Endodermal cell (in vitro differentiated cells): ENCODE measurements around the gene DCLK1. TPM values are rescaled to one million over a fixed set of nuclear protein-coding genes. Genes with fewer than 3 reads are reported as not detected.

Source experiments
- DNase-seq: peaks from one replicate; pipeline ENCODE4 v3.0.0-alpha.2; 2017
- H3K27ac ChIP-seq: 2 replicates; pipeline ENCODE4 v1.5.1; 2013; ENCODE audit warnings: mild to moderate bottlenecking, low read depth, low read length, moderate library complexity
- H3K27me3 ChIP-seq: 2 replicates; pipeline ENCODE4 v1.6.1; 2013; ENCODE audit warnings: mild to moderate bottlenecking, low read length, moderate library complexity; ENCODE audit not compliant: insufficient read depth, control insufficient read depth, poor library complexity, severe bottlenecking
- H3K36me3 ChIP-seq: 2 replicates; pipeline ENCODE4 v1.7.0; 2013; ENCODE audit warnings: mild to moderate bottlenecking, low read length, moderate library complexity; ENCODE audit not compliant: control insufficient read depth, insufficient read depth
- H3K4me1 ChIP-seq: one replicate; pipeline ENCODE4 v1.7.0; 2013; ENCODE audit warnings: low read length; ENCODE audit not compliant: control insufficient read depth, insufficient read depth
- H3K4me3 ChIP-seq: 2 replicates; pipeline ENCODE4 v1.5.1; 2013; ENCODE audit warnings: mild to moderate bottlenecking, low read length, moderate library complexity
- H3K9ac ChIP-seq: 2 replicates; pipeline ENCODE4 v1.6.1; 2013; ENCODE audit warnings: mild to moderate bottlenecking, low read length, moderate library complexity; ENCODE audit not compliant: poor library complexity, severe bottlenecking; ENCODE audit errors: extremely low read depth
- H3K9me3 ChIP-seq: 2 replicates; pipeline ENCODE4 v1.6.1; 2013; ENCODE audit warnings: mild to moderate bottlenecking, low read length, moderate library complexity; ENCODE audit not compliant: control insufficient read depth
- H3K27ac Mint-ChIP-seq: 2 replicates; pipeline ENCODE4 v1.8.0; 2020; ENCODE audit warnings: mixed read lengths
- H3K27me3 Mint-ChIP-seq: 2 replicates; pipeline ENCODE4 v1.8.0; 2021; ENCODE audit warnings: mild to moderate bottlenecking, mixed read lengths; ENCODE audit not compliant: insufficient read depth
- H3K36me3 Mint-ChIP-seq: 2 replicates; pipeline ENCODE4 v1.8.0; 2020; ENCODE audit warnings: low read depth, mixed read lengths
- H3K4me1 Mint-ChIP-seq: 2 replicates; pipeline ENCODE4 v1.8.0; 2020; ENCODE audit warnings: mixed read lengths
- H3K4me3 Mint-ChIP-seq: 2 replicates; pipeline ENCODE4 v1.8.0; 2020; ENCODE audit warnings: mild to moderate bottlenecking, moderate library complexity, mixed read lengths
- H3K9me3 Mint-ChIP-seq: 2 replicates; pipeline ENCODE4 v1.8.0; 2020; ENCODE audit warnings: mild to moderate bottlenecking, mixed read lengths
- WGBS, 2 experiments: methylation state at CpG; one replicate each; pipeline versions ENCODE4 v1.1.5 to v1.1.7; 2013; ENCODE audit warnings: missing lambda C conversion rate in 2 of 2, mixed read lengths in 1 of 2; ENCODE audit not compliant: insufficient coverage in 1 of 2, insufficient read length in 1 of 2; 5-methylcytosine and 5-hydroxymethylcytosine counted together
- total RNA-seq, 2 donors: library from RNA; stranded (reverse); fragmentation: NEBNext Ultra II Directional in 1 of 2; extraction: Animal tissue kit (Norgen Biotek cat#: 25700) in 1 of 2; gene quantifications; 2 replicates in 1 of 2; 3 replicates in 1 of 2; pipeline ENCODE4 v1.2.1, GENCODE V29; 2021
- TF ChIP-seq, protein P1 (sequence below): fragments of 200-600 bp; sonication (generic); conservative IDR thresholded peaks from 2 replicates; pipeline ENCODE4 v1.5.0; 2021; ENCODE audit warnings: antibody characterized with exemption, mild to moderate bottlenecking

Gene DCLK1
- total RNA-seq, 2 donors from 2014 or later, result 3.0 to 32.8 TPM

DNA sequence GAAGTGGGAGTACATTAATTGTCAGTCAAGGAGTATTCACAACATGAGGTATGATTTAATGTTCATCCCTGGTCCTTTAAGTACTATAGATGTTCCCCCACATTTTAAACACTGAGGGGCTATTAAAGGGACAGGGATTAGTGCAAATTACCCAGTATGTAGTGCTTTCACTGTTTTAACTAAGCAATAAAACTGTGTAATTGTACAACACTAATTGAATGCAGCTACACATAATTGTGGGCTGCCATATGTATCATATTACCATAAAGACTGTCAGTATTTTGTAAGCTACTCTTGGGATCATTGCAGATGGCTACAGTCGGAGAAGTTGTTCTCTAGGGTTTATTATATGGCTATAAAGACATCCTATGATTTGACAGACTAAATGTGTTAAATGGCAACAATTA is 316.6 kb downstream of the DCLK1 start:
- 94% methylated on average over 1 of the region's 1 CpG; no CpG with 5 or more reads in 1 of the 2 experiments for WGBS, 2 experiments
- H3K9me3 Mint-ChIP-seq, result no peaks in the 10 kb centered on the region
- H3K27me3 Mint-ChIP-seq, result no peaks in the 10 kb centered on the region
- Histone ChIP-seq H3K4me1 (no peaks in the 10 kb centered on the region), H3K36me3 (no peaks in the 10 kb centered on the region), H3K27ac (no peak overlapping the region), H3K27me3 (no peaks in the 10 kb centered on the region), H3K4me3 (no peak overlapping the region), H3K9me3 (no peaks in the 10 kb centered on the region), H3K9ac (no peak overlapping the region)
- no peak for DNase-seq
- no peak overlapping the region for H3K27ac Mint-ChIP-seq
- TF ChIP-seq, protein P1, sequence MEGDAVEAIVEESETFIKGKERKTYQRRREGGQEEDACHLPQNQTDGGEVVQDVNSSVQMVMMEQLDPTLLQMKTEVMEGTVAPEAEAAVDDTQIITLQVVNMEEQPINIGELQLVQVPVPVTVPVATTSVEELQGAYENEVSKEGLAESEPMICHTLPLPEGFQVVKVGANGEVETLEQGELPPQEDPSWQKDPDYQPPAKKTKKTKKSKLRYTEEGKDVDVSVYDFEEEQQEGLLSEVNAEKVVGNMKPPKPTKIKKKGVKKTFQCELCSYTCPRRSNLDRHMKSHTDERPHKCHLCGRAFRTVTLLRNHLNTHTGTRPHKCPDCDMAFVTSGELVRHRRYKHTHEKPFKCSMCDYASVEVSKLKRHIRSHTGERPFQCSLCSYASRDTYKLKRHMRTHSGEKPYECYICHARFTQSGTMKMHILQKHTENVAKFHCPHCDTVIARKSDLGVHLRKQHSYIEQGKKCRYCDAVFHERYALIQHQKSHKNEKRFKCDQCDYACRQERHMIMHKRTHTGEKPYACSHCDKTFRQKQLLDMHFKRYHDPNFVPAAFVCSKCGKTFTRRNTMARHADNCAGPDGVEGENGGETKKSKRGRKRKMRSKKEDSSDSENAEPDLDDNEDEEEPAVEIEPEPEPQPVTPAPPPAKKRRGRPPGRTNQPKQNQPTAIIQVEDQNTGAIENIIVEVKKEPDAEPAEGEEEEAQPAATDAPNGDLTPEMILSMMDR, result no peak
- peaks cover 4% of the 10 kb centered on the region for H3K4me1 Mint-ChIP-seq
- no peaks in the 10 kb centered on the region for H3K36me3 Mint-ChIP-seq
- H3K4me3 Mint-ChIP-seq, result no peak overlapping the region

DNA sequence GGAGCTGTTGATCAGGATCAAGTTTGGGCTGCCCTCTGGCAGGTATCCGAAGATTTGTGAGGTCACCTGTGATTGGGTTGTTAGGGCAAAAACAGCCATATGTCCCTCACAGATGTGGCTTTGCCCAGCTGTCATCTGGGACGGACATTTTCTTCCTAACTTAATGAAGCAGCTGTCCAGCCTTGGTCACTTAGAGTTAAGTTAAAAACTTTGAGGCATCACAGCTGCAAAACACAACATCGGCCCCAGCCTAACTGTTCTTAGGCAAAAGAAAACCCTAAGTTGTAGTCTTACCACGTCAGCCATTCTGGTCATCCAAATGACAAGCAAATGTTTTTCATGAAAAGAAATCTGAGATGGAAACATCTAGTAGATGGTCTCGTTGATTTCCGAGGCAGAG is 318.4 kb downstream of the DCLK1 start:
- H3K9me3 ChIP-seq, result no peaks in the 10 kb centered on the region
- no peak overlapping the region for H3K4me3 ChIP-seq
- no peaks in the 10 kb centered on the region for H3K4me1 ChIP-seq
- Mint-ChIP-seq H3K4me3 (no peak overlapping the region), H3K9me3 (no peaks in the 10 kb centered on the region), H3K27me3 (no peaks in the 10 kb centered on the region), H3K36me3 (no peaks in the 10 kb centered on the region), H3K27ac (no peak overlapping the region), H3K4me1 (peaks cover 4% of the 10 kb centered on the region)
- H3K36me3 ChIP-seq, result no peaks in the 10 kb centered on the region
- TF ChIP-seq, protein P1, result no peak
- no peaks in the 10 kb centered on the region for H3K27me3 ChIP-seq
- no peak for DNase-seq
- WGBS, 2 experiments, result 89 to 92% methylated on average over 4 to 6 of the region's 6 CpGs
- H3K9ac ChIP-seq, result no peak overlapping the region
- no peak overlapping the region for H3K27ac ChIP-seq

DNA sequence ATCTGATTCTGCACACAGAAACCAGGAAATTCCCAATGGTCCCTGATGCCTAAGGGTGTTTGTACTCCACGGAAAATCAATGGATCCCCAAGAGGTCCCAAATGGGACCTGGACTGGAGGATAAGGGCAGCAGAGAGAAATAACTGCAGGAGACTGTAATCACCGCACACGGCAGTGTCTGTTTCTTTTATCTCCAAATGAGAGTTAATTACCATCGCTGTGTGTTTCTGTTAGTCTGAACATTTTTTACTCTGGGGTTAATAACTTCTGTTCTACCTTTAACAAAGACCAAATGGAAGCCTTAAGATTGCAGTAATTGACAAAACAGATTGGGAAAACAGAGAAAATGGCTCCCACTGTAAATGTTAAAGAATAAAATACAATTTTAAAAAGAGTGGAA is 320.9 kb downstream of the DCLK1 start:
- no peak overlapping the region for H3K4me3 ChIP-seq
- TF ChIP-seq, protein P1, result no peak
- peaks cover 4% of the 10 kb centered on the region for H3K4me1 Mint-ChIP-seq
- no peak for DNase-seq
- H3K27me3 ChIP-seq, result no peaks in the 10 kb centered on the region
- H3K27ac ChIP-seq, result no peak overlapping the region
- H3K27ac Mint-ChIP-seq, result no peak overlapping the region
- no peaks in the 10 kb centered on the region for H3K36me3 ChIP-seq
- no peak overlapping the region for H3K4me3 Mint-ChIP-seq
- H3K9me3 Mint-ChIP-seq, result no peaks in the 10 kb centered on the region
- 90 to 100% methylated on average over 2 to 4 of the region's 4 CpGs for WGBS, 2 experiments
- no peak overlapping the region for H3K9ac ChIP-seq
- no peaks in the 10 kb centered on the region for H3K36me3 Mint-ChIP-seq
- no peaks in the 10 kb centered on the region for H3K9me3 ChIP-seq
- no peaks in the 10 kb centered on the region for H3K27me3 Mint-ChIP-seq
- no peaks in the 10 kb centered on the region for H3K4me1 ChIP-seq
